GM12878 (cell line): ENCODE results near the gene TAGLN3. TPM values are rescaled to one million over a fixed set of nuclear protein-coding genes. Genes with fewer than 3 reads are reported as not detected.

ENCODE experiments used
- ATAC-seq: fragments of 200-7000 bp; cut with Tn5 transposase; 3 replicates; pipeline ENCODE4 v1.9.1; 2020; ENCODE audit warnings: mild to moderate bottlenecking, moderate library complexity
- BruUV-seq: library from RNA; stranded (reverse); fragments of 400-500 nt; replicated peaks from 2 replicates; lab custom pipeline; 2021; lab: Mats Ljungman, UMichigan
- CTCF ChIA-PET: fragments of 300-600 bp; sonication (Branson Sonifier 250); formaldehyde crosslinking; extraction: SDS; loops from one replicate; lab custom pipeline; 2021; ENCODE audit warnings: inconsistent platforms; lab: Yijun Ruan, JAX
- POLR2A ChIA-PET: fragments of 350-600 bp; formaldehyde crosslinking; extraction: SDS; loops from one replicate; lab custom pipeline; 2021; ENCODE audit warnings: inconsistent platforms; lab: Charles Lee
- RAD21 ChIA-PET: fragments of 300-600 bp; sonication (Branson Sonifier 250); formaldehyde crosslinking; loops from one replicate; lab custom pipeline; 2023; ENCODE audit warnings: antibody characterized with exemption; ENCODE audit not compliant: unreplicated experiment; lab: Charles Lee
- SMC1A ChIA-PET: fragments of 300-600 bp; sonication (Branson Sonifier 250); formaldehyde crosslinking; loops from one replicate; lab custom pipeline; 2023; ENCODE audit not compliant: unreplicated experiment, uncharacterized antibody; lab: Charles Lee
- DNase-seq: peaks from one replicate; pipeline ENCODE4 v3.0.0-alpha.2; 2011; ENCODE audit warnings: low read depth, low spot score
- FAIRE-seq: peaks from 3 replicates; lab custom pipeline; 2011; peaks lifted over from hg19 to GRCh38; lab: Jason Lieb, UNC
- H2AFZ ChIP-seq: 2 replicates; pipeline ENCODE4 v1.6.0; 2011; ENCODE audit warnings: low read depth, low read length, control low read depth; ENCODE audit not compliant: control insufficient read depth
- H3K27ac ChIP-seq: 2 replicates; pipeline ENCODE4 v1.5.1; 2011; ENCODE audit warnings: control low read depth; ENCODE audit not compliant: control insufficient read depth, insufficient read depth
- H3K27me3 ChIP-seq, 2 experiments: replicated peaks in 1 of 2; 2 replicates each; pipeline versions ENCODE4 v1.6.0 to v1.6.1; 2011; ENCODE audit warnings: low read length in 1 of 2; ENCODE audit not compliant: control insufficient read depth in 2 of 2, insufficient read depth in 2 of 2
- H3K36me3 ChIP-seq, 2 experiments: 2 replicates each; pipeline ENCODE4 v1.5.1; 2011; ENCODE audit warnings: low read length in 1 of 2; ENCODE audit not compliant: control insufficient read depth in 2 of 2, insufficient read depth in 2 of 2
- H3K4me1 ChIP-seq: 2 replicates; pipeline ENCODE4 v1.6.1; 2011; ENCODE audit warnings: mild to moderate bottlenecking, low read length, moderate library complexity, mixed read lengths; ENCODE audit not compliant: control insufficient read depth, insufficient read depth
- H3K4me2 ChIP-seq: 2 replicates; pipeline ENCODE4 v1.6.0; 2011; ENCODE audit warnings: control low read depth; ENCODE audit not compliant: control insufficient read depth, insufficient read depth
- H3K4me3 ChIP-seq: fragments of 200-600 bp; sonication (generic); 2 replicates; pipeline ENCODE4 v1.5.1; 2016
- H3K79me2 ChIP-seq: 2 replicates; pipeline ENCODE4 v1.6.0; 2011; ENCODE audit warnings: low read length; ENCODE audit not compliant: control insufficient read depth, insufficient read depth
- H3K9ac ChIP-seq: 2 replicates; pipeline ENCODE4 v1.8.0; 2011; ENCODE audit warnings: low read length, control low read depth, mixed read lengths; ENCODE audit not compliant: control insufficient read depth, insufficient read depth
- H3K9me3 ChIP-seq: replicated peaks from 3 replicates; pipeline ENCODE4 v1.5.1; 2011; ENCODE audit warnings: mild to moderate bottlenecking, low read length; ENCODE audit not compliant: control insufficient read depth, insufficient read depth
- H4K20me1 ChIP-seq: 2 replicates; pipeline ENCODE4 v1.6.0; 2011; ENCODE audit not compliant: control insufficient read depth, insufficient read depth
- BACH1 ChIP-seq: fragments of 450-650 bp; IDR thresholded peaks from 2 replicates; pipeline ENCODE4 v1.6.1; 2017; ENCODE audit warnings: mild to moderate bottlenecking, borderline replicate concordance
- NR2C2 ChIP-seq: IDR thresholded peaks from 2 replicates; pipeline ENCODE4 v1.6.1; 2011; ENCODE audit warnings: borderline replicate concordance, low read depth; ENCODE audit not compliant: control insufficient read depth, insufficient read length
- RBBP5 ChIP-seq: fragments of 200-600 bp; sonication (generic); conservative IDR thresholded peaks from 2 replicates; pipeline ENCODE4 v1.6.1; 2016
- TCF12 ChIP-seq: IDR thresholded peaks from 2 replicates; pipeline ENCODE4 v1.6.1; 2011; ENCODE audit warnings: low read depth, mild to moderate bottlenecking, low read length
- ZZZ3 ChIP-seq: IDR thresholded peaks from 2 replicates; pipeline ENCODE4 v1.6.1; 2011; ENCODE audit warnings: low read depth; ENCODE audit not compliant: control insufficient read depth, insufficient read length
- WGBS: methylation state at CpG from one replicate; pipeline ENCODE4 v1.1.6; 2016; ENCODE audit warnings: low lambda C conversion rate; ENCODE audit not compliant: insufficient replicate concordance, insufficient coverage; ENCODE audit errors: missing lambda C conversion rate; 5-methylcytosine and 5-hydroxymethylcytosine counted together
- in situ Hi-C: fragments of 300-500 bp; cut with MboI; formaldehyde crosslinking; loops from 9 replicates; pipeline ENCODE4 v1.14.3; 2018; ENCODE audit warnings: mixed read lengths
- intact Hi-C: fragments of 100-400 bp; cut with micrococcal nuclease; formaldehyde crosslinking; loops from one replicate; pipeline ENCODE4 v1.14.2; 2022; ENCODE audit not compliant: unreplicated experiment
- polyA plus RNA-seq, 11 experiments: library from polyadenylated mRNA; depleted of rRNA in 4 of 11; unstranded in 6 of 11; stranded (reverse) in 5 of 11; fragments of >200 nt; fragmentation: Nextera tagmentation in 4 of 11; fragmentation: Illumina TruSeq in 1 of 11; extraction: Ambion mirVana in 4 of 11; extraction: Trizol in 1 of 11; gene quantifications; 1 replicate in 1 of 11; 2 replicates in 10 of 11; pipeline versions ENCODE4 v1.2.1 to v1.2.3, GENCODE V29; 2011 to 2016; ENCODE audit warnings: inconsistent platforms in 2 of 11, missing spikeins in 2 of 11, low read depth in 1 of 11
- total RNA-seq, 4 experiments: library from RNA; depleted of rRNA in 3 of 4; stranded (reverse); fragments of >200 nt in 3 of 4; fragmentation: Illumina TruSeq in 1 of 4; extraction: Trizol in 1 of 4; gene quantifications; 2 replicates each; pipeline versions ENCODE4 v1.2.1 to v1.2.3, GENCODE V29; 2013 to 2021

Gene TAGLN3
- total and polyA plus RNA-seq, 10 of the 15 experiments (the other 5 are each of a cell fraction or from before 2014, with no cell fraction given), result 0.06 to 0.53 (median 0.12) TPM; not detected in 3

- no peak for TF ChIP-seq NR2C2
- TF ChIP-seq RBBP5, result no peak
- no peak for TF ChIP-seq BACH1
Measured at GRCh38 chr3:111954228-111954990, 44.3 kb upstream of the TAGLN3 start (continued).

- CTCF ChIA-PET, result interaction anchor here (0.8 to 6.9 kb wide), 3 partner anchors 12 to 239 kb away, joined by 3 to 29 read pairs (median 4); no protein-coding TSS in a partner anchor
- SMC1A ChIA-PET, result interaction anchor here (0.7 to 23.3 kb wide), 5 partner anchors 8 to 236 kb away, joined by 3 to 424 read pairs (median 8); no protein-coding TSS in a partner anchor
- 40% methylated on average over 1 of the region's 1 CpG for WGBS
- H3K36me3 ChIP-seq, result no peaks in the 10 kb centered on the region
- in situ Hi-C loops (no loop called here), intact Hi-C loops (no loop called here)
- TF ChIP-seq TCF12, result no peak
- no peak for TF ChIP-seq ZZZ3
- H3K9me3 ChIP-seq, result no peaks in the 10 kb centered on the region
- RAD21 ChIA-PET, result interaction anchor here (1.2 to 1.5 kb wide), 2 partner anchors 12 to 57 kb away, joined by 3 to 4 read pairs; no protein-coding TSS in a partner anchor
- H2AFZ ChIP-seq, result no peak overlapping the region
- no peak overlapping the region for H3K4me2 ChIP-seq
- H3K4me1 ChIP-seq, result no peaks in the 10 kb centered on the region
- no TSS peak for BruUV-seq
- peaks cover 0 to 4% of the 10 kb centered on the region in 2 experiments; a peak in 1 of 4 replicates for H3K27me3 ChIP-seq
- ATAC-seq, result no peak
- no peak for DNase-seq
- H3K9ac ChIP-seq, result no peak overlapping the region
- no peaks in the 10 kb centered on the region for H4K20me1 ChIP-seq
- no peak for FAIRE-seq
- POLR2A ChIA-PET, result no interaction called here
- H3K79me2 ChIP-seq, result no peaks in the 10 kb centered on the region
- H3K4me3 ChIP-seq, result no peak overlapping the region
- no peak overlapping the region for H3K27ac ChIP-seq
Measured at GRCh38 chr3:111955876-111956275, 42.8 kb upstream of the TAGLN3 start.
